ENCODE data around the gene MAEA. TPM values are rescaled to one million over a fixed set of nuclear protein-coding genes. Genes with fewer than 3 reads are reported as not detected.

MAEA gene
- total RNA-seq, 4 donors from 2014 or later: 33.1 to 60.1 (median 50.5) TPM

DNA sequence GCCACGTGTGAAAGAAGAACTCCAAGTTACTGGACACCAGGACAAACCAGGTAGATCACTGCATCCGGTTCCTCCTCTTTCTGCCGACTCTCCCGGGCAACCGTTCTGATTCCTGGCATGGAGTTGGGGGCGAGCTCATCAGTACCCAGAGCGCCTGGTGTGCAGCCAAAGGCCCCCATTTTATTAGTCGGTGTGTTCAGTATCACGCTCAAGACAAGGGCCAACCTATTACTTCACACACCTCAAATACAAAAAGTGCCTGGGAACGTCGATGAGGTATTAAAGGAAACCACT is 38.0 kb upstream of the MAEA start:
- TF ChIP-seq, protein P1, sequence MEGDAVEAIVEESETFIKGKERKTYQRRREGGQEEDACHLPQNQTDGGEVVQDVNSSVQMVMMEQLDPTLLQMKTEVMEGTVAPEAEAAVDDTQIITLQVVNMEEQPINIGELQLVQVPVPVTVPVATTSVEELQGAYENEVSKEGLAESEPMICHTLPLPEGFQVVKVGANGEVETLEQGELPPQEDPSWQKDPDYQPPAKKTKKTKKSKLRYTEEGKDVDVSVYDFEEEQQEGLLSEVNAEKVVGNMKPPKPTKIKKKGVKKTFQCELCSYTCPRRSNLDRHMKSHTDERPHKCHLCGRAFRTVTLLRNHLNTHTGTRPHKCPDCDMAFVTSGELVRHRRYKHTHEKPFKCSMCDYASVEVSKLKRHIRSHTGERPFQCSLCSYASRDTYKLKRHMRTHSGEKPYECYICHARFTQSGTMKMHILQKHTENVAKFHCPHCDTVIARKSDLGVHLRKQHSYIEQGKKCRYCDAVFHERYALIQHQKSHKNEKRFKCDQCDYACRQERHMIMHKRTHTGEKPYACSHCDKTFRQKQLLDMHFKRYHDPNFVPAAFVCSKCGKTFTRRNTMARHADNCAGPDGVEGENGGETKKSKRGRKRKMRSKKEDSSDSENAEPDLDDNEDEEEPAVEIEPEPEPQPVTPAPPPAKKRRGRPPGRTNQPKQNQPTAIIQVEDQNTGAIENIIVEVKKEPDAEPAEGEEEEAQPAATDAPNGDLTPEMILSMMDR (IDR thresholded peaks at IDR 0.05; ENCODE audit: low read depth): no peak

DNA sequence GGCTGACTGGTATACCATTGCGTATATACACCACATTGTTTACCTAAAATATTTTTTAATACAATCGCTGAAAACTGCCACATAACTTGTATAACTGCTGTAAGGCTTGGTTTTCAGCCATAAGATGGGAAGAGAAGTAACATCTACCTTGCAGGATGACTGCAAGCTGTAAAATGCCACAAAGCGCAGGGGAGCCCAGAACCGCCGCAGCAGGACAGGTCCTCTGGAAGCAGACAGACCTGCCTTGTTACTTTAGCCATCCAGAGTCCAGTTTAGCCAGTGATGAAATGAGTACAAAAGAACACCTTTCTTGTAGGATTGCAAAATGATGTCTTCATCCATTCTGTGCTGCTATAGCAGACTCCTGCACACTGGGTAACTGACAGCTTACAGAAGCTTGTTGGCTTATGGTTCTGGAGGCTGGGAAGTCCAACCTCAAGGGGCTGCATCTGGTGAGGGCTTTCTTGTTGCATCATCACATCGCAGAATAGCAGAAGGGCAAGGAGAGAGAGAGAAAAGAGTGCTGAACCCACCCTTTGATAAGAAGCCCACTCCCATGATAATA is 36.7 kb upstream of the MAEA start:
- TF ChIP-seq, protein P1 (IDR thresholded peaks at IDR 0.05; ENCODE audit: low read depth): no peak

DNA sequence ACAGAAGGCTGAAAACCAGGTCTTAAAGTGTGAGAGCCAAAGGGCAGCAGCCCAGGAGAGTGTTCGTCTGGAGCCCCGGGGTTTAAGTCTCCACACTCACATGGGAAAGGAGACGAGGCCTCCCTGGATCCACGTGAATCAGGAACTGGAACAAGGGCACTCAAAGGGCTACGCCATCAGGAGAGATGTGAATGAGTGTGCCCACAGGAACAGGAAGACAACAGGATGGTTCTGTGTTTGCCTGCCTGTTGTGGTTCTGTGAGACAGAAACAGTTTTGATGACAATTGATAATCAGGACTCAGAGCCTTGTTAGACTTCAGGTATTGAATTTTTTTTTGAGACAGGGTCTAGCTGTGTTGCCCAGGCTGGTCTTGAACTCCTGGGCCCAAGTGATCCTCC is 35.9 kb upstream of the MAEA start:
- TF ChIP-seq, protein P1 (IDR thresholded peaks at IDR 0.05; ENCODE audit: low read depth): no peak

DNA sequence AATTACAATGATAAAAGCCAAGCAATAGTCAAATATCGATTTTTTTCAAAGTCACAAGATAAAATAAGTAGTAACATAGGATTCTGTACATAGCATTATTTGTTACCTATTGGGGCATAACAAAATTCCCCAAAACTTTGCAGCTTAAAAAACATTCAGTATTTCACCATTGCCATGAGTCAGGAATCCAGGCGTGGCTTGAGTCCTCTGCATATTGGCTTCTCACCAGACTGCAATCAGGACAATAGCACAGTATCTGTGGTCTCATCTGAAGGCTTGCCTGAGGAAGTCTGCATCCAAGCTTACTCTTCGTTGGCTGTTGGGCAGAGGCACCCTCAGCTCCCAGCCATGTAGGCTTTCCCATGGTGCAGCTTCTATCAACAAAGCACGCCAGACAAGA is 34.5 kb upstream of the MAEA start:
- TF ChIP-seq, protein P1 (IDR thresholded peaks at IDR 0.05; ENCODE audit: low read depth): no peak

DNA sequence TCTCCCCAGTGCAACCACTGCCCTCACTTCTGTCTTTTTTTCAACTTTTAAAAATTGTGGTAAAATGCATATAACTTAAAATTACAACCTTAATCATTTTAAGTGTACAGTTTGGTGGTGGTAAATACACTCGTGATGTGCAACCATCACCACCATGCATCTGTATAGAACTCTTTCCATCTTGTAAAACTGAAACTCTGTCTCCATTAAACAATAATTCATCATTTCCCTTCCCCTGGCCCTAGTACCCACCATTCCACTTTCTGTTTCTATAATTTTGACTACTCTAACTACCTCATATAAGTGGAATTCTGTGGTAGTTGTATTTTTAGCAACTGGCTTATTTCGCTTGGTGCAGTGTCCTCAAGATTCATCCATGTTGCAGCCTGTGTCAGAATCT is 34.0 kb upstream of the MAEA start:
- TF ChIP-seq, protein P1 (IDR thresholded peaks at IDR 0.05; ENCODE audit: low read depth): no peak

DNA sequence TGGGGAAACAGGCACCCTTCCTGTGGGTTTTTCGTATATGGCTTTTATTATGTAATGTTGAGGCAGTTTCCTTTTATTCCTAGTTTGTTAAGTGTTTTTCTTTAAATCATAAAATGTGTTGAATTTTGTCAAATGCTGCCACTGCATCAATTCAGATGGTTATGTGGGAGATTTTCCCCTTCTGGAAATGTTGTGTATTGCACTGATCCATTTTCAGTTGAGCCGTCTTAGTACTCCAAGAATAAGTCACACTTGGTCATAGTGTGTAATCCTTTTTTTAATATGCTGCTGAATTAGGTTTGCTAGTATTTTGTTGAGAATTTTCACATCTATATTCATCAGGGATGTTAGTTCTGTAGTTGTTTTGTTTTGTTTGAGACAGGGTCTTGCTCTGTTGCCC is 31.2 kb upstream of the MAEA start:
- TF ChIP-seq, protein P1 (IDR thresholded peaks at IDR 0.05; ENCODE audit: low read depth): no peak

DNA sequence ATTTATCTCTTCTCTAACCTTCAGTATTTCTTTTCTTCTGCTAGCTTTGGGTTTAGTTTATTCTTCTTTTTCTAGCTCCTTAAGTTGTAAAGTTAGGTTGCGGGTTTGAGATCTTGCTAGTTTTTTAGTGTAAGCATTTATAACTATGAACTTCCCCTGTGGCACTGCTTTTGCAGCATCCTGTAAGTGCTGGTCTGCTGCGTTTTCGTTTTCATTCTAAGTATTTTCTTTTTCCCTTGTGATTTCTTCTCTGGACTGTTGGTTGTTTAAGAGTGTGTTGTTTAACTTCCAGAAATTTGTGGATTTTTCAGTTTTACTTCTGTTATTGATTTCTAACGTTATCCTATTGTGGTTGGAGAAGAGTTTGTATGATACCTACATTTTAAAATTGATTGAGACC is 29.7 kb upstream of the MAEA start:
- TF ChIP-seq, protein P1 (IDR thresholded peaks at IDR 0.05; ENCODE audit: low read depth): no peak
